ENCODE measurements around the gene CTNNA3. TPM values are rescaled to one million over a fixed set of nuclear protein-coding genes. Genes with fewer than 3 reads are reported as not detected.

The CTNNA3 gene
- total RNA-seq, 1 experiment from 2014 or later: not detected

DNA sequence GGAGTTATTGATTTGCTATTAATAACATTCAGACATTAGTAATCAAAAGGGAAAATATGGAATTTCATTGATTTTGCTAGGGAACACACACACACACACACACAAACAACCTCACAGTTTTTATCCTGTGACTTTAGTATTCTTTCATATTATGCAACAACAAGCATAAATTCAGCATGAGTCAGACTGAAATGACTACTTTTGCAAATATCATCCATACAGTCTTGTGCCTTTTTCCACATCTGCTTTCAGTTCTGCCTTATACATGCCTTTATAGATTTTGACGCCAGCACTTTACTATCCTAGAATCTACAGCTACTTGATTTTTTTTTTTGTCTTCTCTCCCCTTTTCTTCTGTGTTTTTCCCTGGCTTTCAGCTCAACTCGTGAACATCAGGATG, 1745.9 kb downstream of the CTNNA3 start:
- no peak overlapping the region for H3K4me3 ChIP-seq (ENCODE audit: low read length)
- DNase-seq: peak; percentile 60
- no peaks in the 10 kb centered on the region for H3K79me2 ChIP-seq (ENCODE audit: low read length)
- H3K27me3 ChIP-seq (ENCODE audit: low read length): no peaks in the 10 kb centered on the region
- H3K4me2 ChIP-seq (ENCODE audit: low read depth, low read length, poor library complexity, severe bottlenecking): peak overlapping the region; percentile 24
- no peaks in the 10 kb centered on the region for H3K9me2 ChIP-seq (replicated peaks; ENCODE audit: insufficient read depth, low read length)
- peaks cover 37% of the 10 kb centered on the region for H3K4me1 ChIP-seq (ENCODE audit: low read length)
- H3K9ac ChIP-seq (ENCODE audit: low read length): peak overlapping the region; percentile 19; the same call in 1 of the 2 replicates
- H3K36me3 ChIP-seq (ENCODE audit: insufficient read depth, low read length): no peaks in the 10 kb centered on the region
- no peaks in the 10 kb centered on the region for H4K20me1 ChIP-seq (ENCODE audit: insufficient read depth, low read depth, low read length)
- peak overlapping the region; percentile 73; the same call in 1 of the 2 replicates for H2AFZ ChIP-seq (ENCODE audit: low read length)
- no peaks in the 10 kb centered on the region for H3K9me3 ChIP-seq (ENCODE audit: low read length)
- peak overlapping the region; percentile 59 for H3K27ac ChIP-seq (ENCODE audit: low read length)

DNA sequence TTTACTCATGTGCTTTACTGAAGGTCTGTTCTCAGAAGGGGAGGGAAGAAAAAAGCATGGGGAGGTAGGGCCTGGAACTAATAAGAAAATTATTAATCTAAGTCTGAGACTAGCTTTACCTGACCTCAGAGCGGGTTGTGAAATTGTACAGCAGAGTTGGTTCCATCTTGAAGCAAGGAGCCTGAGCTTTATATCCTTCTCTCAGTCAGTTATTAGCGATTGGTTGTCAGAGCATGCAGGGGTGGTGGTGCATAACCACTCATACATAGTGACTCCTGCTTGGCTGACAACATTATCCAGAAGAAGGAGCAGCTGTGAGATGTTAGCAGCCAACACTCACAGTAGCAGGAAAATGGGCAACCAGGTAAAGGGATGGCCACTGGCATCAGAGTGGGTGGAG, 1746.5 kb downstream of the CTNNA3 start:
- Histone ChIP-seq H3K79me2 (ENCODE audit: low read length) (no peaks in the 10 kb centered on the region), H4K20me1 (ENCODE audit: insufficient read depth, low read depth, low read length) (no peaks in the 10 kb centered on the region), H3K27me3 (ENCODE audit: low read length) (no peaks in the 10 kb centered on the region), H3K4me1 (ENCODE audit: low read length) (peaks cover 37% of the 10 kb centered on the region), H3K4me2 (ENCODE audit: low read depth, low read length, poor library complexity, severe bottlenecking) (peak overlapping the region; percentile 24), H3K9ac (ENCODE audit: low read length) (no peak overlapping the region), H3K9me2 (replicated peaks; ENCODE audit: insufficient read depth, low read length) (no peaks in the 10 kb centered on the region), H3K36me3 (ENCODE audit: insufficient read depth, low read length) (no peaks in the 10 kb centered on the region), H3K4me3 (ENCODE audit: low read length) (no peak overlapping the region), H2AFZ (ENCODE audit: low read length) (peak overlapping the region; percentile 52), H3K27ac (ENCODE audit: low read length) (peak overlapping the region; percentile 59; the same call in 1 of the 2 replicates), H3K9me3 (ENCODE audit: low read length) (no peaks in the 10 kb centered on the region)
- peak; percentile 59 for DNase-seq

DNA sequence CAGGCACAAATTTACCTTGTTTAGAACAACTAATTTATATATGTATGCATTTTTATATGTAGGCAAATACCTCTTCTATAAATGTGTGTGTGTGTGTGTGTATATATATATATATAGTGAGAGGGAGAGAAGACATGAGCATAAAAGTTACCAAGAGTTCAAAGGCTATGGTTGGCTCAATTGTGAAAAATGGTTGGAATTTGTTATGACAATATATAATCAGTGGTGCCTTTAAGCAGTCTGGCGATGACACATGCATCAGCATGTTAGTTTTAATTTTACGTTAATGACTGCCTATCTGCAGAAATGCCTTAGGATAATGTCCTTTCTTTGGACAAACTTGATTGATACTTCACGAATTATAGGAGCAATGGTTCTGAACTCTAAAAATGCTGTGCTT, 1750.9 kb downstream of the CTNNA3 start:
- Histone ChIP-seq H3K9me3 (ENCODE audit: low read length) (no peaks in the 10 kb centered on the region), H3K9ac (ENCODE audit: low read length) (no peak overlapping the region), H2AFZ (ENCODE audit: low read length) (no peak overlapping the region), H3K79me2 (ENCODE audit: low read length) (no peaks in the 10 kb centered on the region), H4K20me1 (ENCODE audit: insufficient read depth, low read depth, low read length) (no peaks in the 10 kb centered on the region), H3K9me2 (replicated peaks; ENCODE audit: insufficient read depth, low read length) (no peaks in the 10 kb centered on the region), H3K27ac (ENCODE audit: low read length) (no peak overlapping the region), H3K27me3 (ENCODE audit: low read length) (no peaks in the 10 kb centered on the region), H3K4me1 (ENCODE audit: low read length) (peaks cover 21% of the 10 kb centered on the region), H3K4me2 (ENCODE audit: low read depth, low read length, poor library complexity, severe bottlenecking) (no peak overlapping the region), H3K36me3 (ENCODE audit: insufficient read depth, low read length) (no peaks in the 10 kb centered on the region), H3K4me3 (ENCODE audit: low read length) (no peak overlapping the region)
- no peak for DNase-seq

DNA sequence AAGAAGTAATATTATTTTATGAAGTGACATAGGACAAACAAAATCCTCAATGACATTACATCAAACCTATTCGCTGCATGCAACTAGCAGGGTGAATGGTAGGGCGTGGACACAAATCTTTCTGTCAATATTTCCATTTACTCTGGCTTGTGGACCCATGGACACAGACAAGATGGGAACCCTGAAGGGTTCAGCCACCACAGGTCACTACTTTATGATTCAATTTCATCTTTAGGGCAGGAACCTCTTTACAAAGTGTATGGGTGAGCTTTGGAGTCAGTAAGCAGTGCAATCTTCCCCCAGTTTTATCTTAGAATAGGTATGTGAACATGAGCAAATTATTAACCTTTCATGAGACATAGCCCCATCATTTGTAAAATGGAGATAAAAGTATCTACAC, 1752.5 kb downstream of the CTNNA3 start:
- H3K27ac ChIP-seq (ENCODE audit: low read length): no peak overlapping the region
- H3K9ac ChIP-seq (ENCODE audit: low read length): no peak overlapping the region
- no peaks in the 10 kb centered on the region for H3K79me2 ChIP-seq (ENCODE audit: low read length)
- H3K9me2 ChIP-seq (replicated peaks; ENCODE audit: insufficient read depth, low read length): no peaks in the 10 kb centered on the region
- H3K36me3 ChIP-seq (ENCODE audit: insufficient read depth, low read length): no peaks in the 10 kb centered on the region
- H3K4me3 ChIP-seq (ENCODE audit: low read length): no peak overlapping the region
- H2AFZ ChIP-seq (ENCODE audit: low read length): no peak overlapping the region
- DNase-seq: no peak
- H3K4me1 ChIP-seq (ENCODE audit: low read length): peaks cover 7% of the 10 kb centered on the region
- H3K9me3 ChIP-seq (ENCODE audit: low read length): no peaks in the 10 kb centered on the region
- no peaks in the 10 kb centered on the region for H3K27me3 ChIP-seq (ENCODE audit: low read length)
- no peaks in the 10 kb centered on the region for H4K20me1 ChIP-seq (ENCODE audit: insufficient read depth, low read depth, low read length)
- H3K4me2 ChIP-seq (ENCODE audit: low read depth, low read length, poor library complexity, severe bottlenecking): no peak overlapping the region

DNA sequence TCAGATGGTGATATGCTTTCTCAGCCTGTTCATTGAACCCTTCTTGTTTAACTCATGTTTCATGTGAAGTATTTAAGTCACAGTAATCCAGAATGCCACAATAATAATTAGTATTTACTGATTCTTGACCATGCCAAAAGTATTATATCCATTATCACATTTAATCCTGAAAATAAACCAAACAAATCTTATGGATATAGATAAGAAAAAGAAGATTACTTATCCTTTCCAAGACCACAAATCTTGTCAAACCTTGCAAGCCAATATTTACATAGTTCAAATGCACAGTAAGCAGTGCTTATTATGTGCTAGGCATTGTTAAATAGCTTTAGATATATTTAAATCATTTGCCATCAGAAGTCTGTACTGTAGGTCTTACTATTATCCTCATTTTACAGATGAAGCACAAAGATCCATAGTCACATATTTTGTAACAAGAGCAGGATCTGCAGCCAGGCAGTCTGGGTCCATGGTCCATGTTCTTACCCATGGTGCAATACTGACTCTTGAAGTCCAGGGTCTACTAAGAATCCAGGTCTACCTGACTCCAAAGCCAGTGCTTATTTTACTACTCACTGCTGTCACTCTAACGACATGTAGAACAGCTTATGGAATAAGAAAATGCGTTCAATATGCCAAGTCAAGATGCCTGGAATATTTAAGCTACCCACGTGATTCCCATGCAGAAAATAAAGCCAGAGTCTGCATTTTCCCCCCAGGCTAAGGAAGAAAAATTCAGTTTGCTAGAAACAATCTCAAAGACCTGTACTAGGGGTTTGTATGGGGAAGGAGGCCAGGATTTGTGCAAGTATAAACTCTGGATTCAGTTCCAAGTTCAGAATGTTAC, 1755.0 kb downstream of the CTNNA3 start:
- Histone ChIP-seq H3K27ac (ENCODE audit: low read length) (no peak overlapping the region), H3K9me3 (ENCODE audit: low read length) (no peaks in the 10 kb centered on the region), H3K9me2 (replicated peaks; ENCODE audit: insufficient read depth, low read length) (no peaks in the 10 kb centered on the region), H3K4me2 (ENCODE audit: low read depth, low read length, poor library complexity, severe bottlenecking) (no peak overlapping the region), H3K79me2 (ENCODE audit: low read length) (no peaks in the 10 kb centered on the region), H2AFZ (ENCODE audit: low read length) (peak overlapping the region; percentile 4; the same call in 1 of the 2 replicates), H3K27me3 (ENCODE audit: low read length) (no peaks in the 10 kb centered on the region), H3K9ac (ENCODE audit: low read length) (no peak overlapping the region), H3K36me3 (ENCODE audit: insufficient read depth, low read length) (no peaks in the 10 kb centered on the region), H4K20me1 (ENCODE audit: insufficient read depth, low read depth, low read length) (no peaks in the 10 kb centered on the region), H3K4me3 (ENCODE audit: low read length) (no peak overlapping the region), H3K4me1 (ENCODE audit: low read length) (peaks cover 3% of the 10 kb centered on the region)
- no peak for DNase-seq

DNA sequence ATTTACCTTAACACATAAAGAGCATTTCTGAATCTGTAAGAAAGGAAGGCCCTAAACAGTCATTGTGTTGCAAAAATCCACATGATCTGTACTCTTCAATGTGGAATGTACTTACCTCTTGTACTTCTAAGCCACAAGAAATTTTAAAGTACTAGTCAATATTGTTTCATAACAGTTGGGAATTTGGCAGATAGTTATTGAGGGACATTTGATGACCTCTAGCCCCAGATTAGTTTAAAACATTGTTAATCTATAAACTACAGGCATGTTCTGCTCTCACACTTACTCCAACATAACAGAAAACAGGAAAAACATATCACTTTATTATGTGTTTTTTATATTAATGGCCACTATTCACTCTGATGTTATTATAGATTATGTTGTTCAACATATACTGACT, 1755.9 kb downstream of the CTNNA3 start:
- Histone ChIP-seq H3K4me3 (ENCODE audit: low read length) (no peak overlapping the region), H3K27me3 (ENCODE audit: low read length) (no peaks in the 10 kb centered on the region), H2AFZ (ENCODE audit: low read length) (no peak overlapping the region), H3K4me2 (ENCODE audit: low read depth, low read length, poor library complexity, severe bottlenecking) (no peak overlapping the region), H3K9me3 (ENCODE audit: low read length) (no peaks in the 10 kb centered on the region), H3K4me1 (ENCODE audit: low read length) (peaks cover 10% of the 10 kb centered on the region), H3K79me2 (ENCODE audit: low read length) (no peaks in the 10 kb centered on the region), H3K27ac (ENCODE audit: low read length) (no peak overlapping the region), H3K9ac (ENCODE audit: low read length) (no peak overlapping the region), H4K20me1 (ENCODE audit: insufficient read depth, low read depth, low read length) (no peaks in the 10 kb centered on the region), H3K36me3 (ENCODE audit: insufficient read depth, low read length) (no peaks in the 10 kb centered on the region), H3K9me2 (replicated peaks; ENCODE audit: insufficient read depth, low read length) (no peaks in the 10 kb centered on the region)
- DNase-seq: no peak

DNA sequence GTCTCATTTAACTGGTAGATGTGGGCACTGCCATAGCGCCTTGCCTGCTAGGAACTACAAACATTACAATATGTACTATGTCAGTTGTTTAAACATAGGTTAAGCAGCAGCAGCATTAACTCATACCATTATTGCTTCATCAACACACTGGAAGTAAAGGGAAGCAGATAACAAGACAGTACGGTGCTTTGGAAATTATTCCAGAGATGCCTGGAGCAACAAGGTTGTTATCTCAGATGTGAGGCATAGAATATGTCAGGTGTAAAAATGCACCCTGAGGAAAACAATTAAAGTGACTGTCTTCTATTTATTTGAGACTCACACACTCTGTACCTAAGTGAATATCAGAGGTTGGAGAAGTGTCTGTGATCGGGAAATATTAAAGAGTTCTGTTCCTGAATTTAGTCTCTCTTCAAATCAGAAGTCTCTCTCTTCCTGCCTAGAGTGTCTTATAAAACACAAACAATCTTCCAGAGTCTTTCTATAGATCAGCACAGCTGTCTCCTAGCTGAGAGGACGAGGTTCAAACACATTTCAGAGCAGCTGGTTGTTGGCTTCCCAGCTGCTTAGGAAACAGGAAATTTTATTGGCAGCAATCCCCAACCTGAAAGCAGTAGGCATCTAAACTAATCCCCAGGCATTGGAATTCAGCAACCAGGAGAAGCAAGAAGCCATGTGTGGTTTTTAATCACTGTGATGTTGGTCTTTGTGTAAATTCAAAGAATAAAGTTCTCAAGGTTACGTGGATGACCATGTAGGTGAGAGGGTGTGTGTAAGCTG, 1764.5 kb downstream of the CTNNA3 start:
- Histone ChIP-seq H3K9ac (ENCODE audit: low read length) (no peak overlapping the region), H3K36me3 (ENCODE audit: insufficient read depth, low read length) (no peaks in the 10 kb centered on the region), H3K79me2 (ENCODE audit: low read length) (no peaks in the 10 kb centered on the region), H3K9me2 (replicated peaks; ENCODE audit: insufficient read depth, low read length) (no peaks in the 10 kb centered on the region), H2AFZ (ENCODE audit: low read length) (peak overlapping the region; percentile 82), H3K27ac (ENCODE audit: low read length) (no peak overlapping the region), H3K4me1 (ENCODE audit: low read length) (peaks cover 36% of the 10 kb centered on the region), H3K9me3 (ENCODE audit: low read length) (no peaks in the 10 kb centered on the region), H3K27me3 (ENCODE audit: low read length) (no peaks in the 10 kb centered on the region), H3K4me2 (ENCODE audit: low read depth, low read length, poor library complexity, severe bottlenecking) (no peak overlapping the region), H3K4me3 (ENCODE audit: low read length) (no peak overlapping the region), H4K20me1 (ENCODE audit: insufficient read depth, low read depth, low read length) (no peaks in the 10 kb centered on the region)
- no peak for DNase-seq

DNA sequence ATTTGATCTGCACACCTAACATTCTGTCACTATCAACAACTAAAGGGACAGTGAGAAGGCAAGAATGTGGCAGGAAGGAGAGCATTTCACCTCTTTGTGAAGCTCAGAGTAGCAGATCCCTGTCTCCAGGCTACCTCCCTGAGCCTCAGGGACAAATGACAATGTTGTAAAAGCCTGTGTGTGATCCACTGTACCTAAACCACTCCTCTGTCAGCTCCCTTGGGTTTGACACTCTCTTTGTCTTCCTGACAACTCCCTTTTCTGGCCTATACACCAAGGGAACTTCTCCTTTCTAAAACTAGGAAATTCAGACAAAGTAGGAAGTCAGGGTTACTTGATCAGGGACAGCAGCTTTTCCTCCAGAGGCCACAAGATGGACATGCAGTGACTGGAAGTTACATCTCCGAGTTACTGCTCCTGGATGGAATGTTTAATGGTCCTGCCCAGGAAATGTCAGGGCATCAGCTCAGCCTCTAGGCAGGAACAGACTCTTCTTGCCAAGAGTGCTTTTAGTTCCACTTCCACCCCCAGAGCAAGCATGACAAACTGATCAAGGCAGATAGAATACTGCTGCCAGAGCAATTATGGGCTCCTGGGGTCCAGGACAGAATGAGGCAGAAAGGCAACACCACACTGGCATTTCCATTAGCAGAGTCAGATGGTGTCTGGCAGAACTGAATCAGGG, 1784.7 kb downstream of the CTNNA3 start:
- Histone ChIP-seq H3K4me2 (ENCODE audit: low read depth, low read length, poor library complexity, severe bottlenecking) (peak overlapping the region; percentile 21), H3K9me2 (replicated peaks; ENCODE audit: insufficient read depth, low read length) (no peaks in the 10 kb centered on the region), H3K36me3 (ENCODE audit: insufficient read depth, low read length) (no peaks in the 10 kb centered on the region), H3K79me2 (ENCODE audit: low read length) (no peaks in the 10 kb centered on the region), H3K4me1 (ENCODE audit: low read length) (peaks cover 65% of the 10 kb centered on the region), H4K20me1 (ENCODE audit: insufficient read depth, low read depth, low read length) (no peaks in the 10 kb centered on the region), H3K9me3 (ENCODE audit: low read length) (no peaks in the 10 kb centered on the region), H2AFZ (ENCODE audit: low read length) (peak overlapping the region; percentile 68), H3K27me3 (ENCODE audit: low read length) (no peaks in the 10 kb centered on the region), H3K9ac (ENCODE audit: low read length) (peak overlapping the region; percentile 36), H3K27ac (ENCODE audit: low read length) (peak overlapping the region; percentile 55), H3K4me3 (ENCODE audit: low read length) (no peak overlapping the region)
- DNase-seq: peak; percentile 65

Measured in Karpas-422 (cell line).